ENCODE measurements around the gene ANKLE1. TPM values are rescaled to one million over a fixed set of nuclear protein-coding genes. Genes with fewer than 3 reads are reported as not detected.

ANKLE1 gene
- total and polyA plus RNA-seq, 2 donors (not counting 3 experiments of a cell fraction or from before 2014, with no cell fraction given), result 1.9 to 3.1 TPM

- peak; percentile 42 for FAIRE-seq
- peak within 1 kb of the TSS; percentile 65 to 84 (median 74) for H3K4me3 ChIP-seq (replicated peaks in 1 of 3; ENCODE audit: insufficient read depth in 1 of 3, low read depth in 1 of 3, low read length in 3 of 3)
- peak within 1 kb of the TSS; percentile 62 for H3K9ac ChIP-seq (replicated peaks; ENCODE audit: extremely low read depth, insufficient read depth, low read length)
- H2AFZ ChIP-seq (ENCODE audit: low read depth, low read length), result peak within 1 kb of the TSS; percentile 91
- no peaks in the 10 kb centered on the region for H3K9me1 ChIP-seq (replicated peaks; ENCODE audit: control insufficient read depth, extremely low read depth, insufficient read depth, low read length)
- H3K4me2 ChIP-seq (ENCODE audit: insufficient read depth, low read length), result peak within 1 kb of the TSS; percentile 81
- ChIA-PET POLR2A (no interaction called here), CTCF (no interaction called here)
- H3K4me1 ChIP-seq (ENCODE audit: control insufficient read depth, extremely low read depth, insufficient read depth, low read length), result peaks cover 28% of the 10 kb centered on the region
- dilution Hi-C loops (cut with MboI; ENCODE audit: extremely low pct_ligation_motif_present, low sequenced_read_pairs) (no loop called here), intact Hi-C loops (cut with micrococcal nuclease) (no loop called here)
- TF ChIP-seq POLR2AphosphoS5 (IDR thresholded peaks at IDR 0.05; ENCODE audit: insufficient read depth, low read depth, low read length) (peak; percentile 57), POLR2A (IDR thresholded peaks at IDR 0.05; ENCODE audit: low read depth, low read length) (no peak)
- H3K27ac ChIP-seq (ENCODE audit: insufficient read depth, low read depth, low read length), result peak within 1 kb of the TSS; percentile 58
- peaks cover 27% of the 10 kb centered on the region for H3K79me2 ChIP-seq (ENCODE audit: control insufficient read depth, insufficient read depth, low read length)
- no TSS peak for BruUV-seq (replicated peaks)
- no peaks in the 10 kb centered on the region for H3K9me3 ChIP-seq (replicated peaks; ENCODE audit: control insufficient read depth, insufficient read depth, low read length)
- H4K20me1 ChIP-seq (replicated peaks; ENCODE audit: control insufficient read depth, extremely low read depth, insufficient read depth, low read length), result no peaks in the 10 kb centered on the region
- H3K36me3 ChIP-seq (ENCODE audit: control insufficient read depth in 2 of 2, extremely low read depth in 1 of 2, insufficient read depth in 2 of 2, low read length in 2 of 2), result peaks cover 0 to 8% of the 10 kb centered on the region in 2 experiments
- H3K27me3 ChIP-seq (ENCODE audit: control insufficient read depth in 2 of 2, insufficient read depth in 2 of 2, low read length in 2 of 2), result no peaks in the 10 kb centered on the region
- no peak for DNase-seq (ENCODE audit: low read depth, low spot score)
These were observed 36.1 kb upstream of the ANKLE1 start, which contains the start of gene NR2F6 for GRCh38 chr19:17245535-17245984. Gene NR2F6 (minus strand): TSS chr19:17245919. CDS start chr19:17245220, 699 bp downstream.

- no peak for DNase-seq (ENCODE audit: low read depth, low spot score)
- ChIA-PET POLR2A (no interaction called here), CTCF (no interaction called here)
- H3K27me3 ChIP-seq (ENCODE audit: control insufficient read depth in 2 of 2, insufficient read depth in 2 of 2, low read length in 2 of 2), result no peaks in the 10 kb centered on the region
- H3K36me3 ChIP-seq (ENCODE audit: control insufficient read depth in 2 of 2, extremely low read depth in 1 of 2, insufficient read depth in 2 of 2, low read length in 2 of 2), result peaks cover 0 to 14% of the 10 kb centered on the region in 2 experiments
- no TSS peak for BruUV-seq (replicated peaks)
- peak overlapping the region in 2 of 3 experiments; percentile 39 to 49 for H3K4me3 ChIP-seq (replicated peaks in 1 of 3; ENCODE audit: insufficient read depth in 1 of 3, low read depth in 1 of 3, low read length in 3 of 3)
- no peaks in the 10 kb centered on the region for H4K20me1 ChIP-seq (replicated peaks; ENCODE audit: control insufficient read depth, extremely low read depth, insufficient read depth, low read length)
- peaks cover 27% of the 10 kb centered on the region for H3K79me2 ChIP-seq (ENCODE audit: control insufficient read depth, insufficient read depth, low read length)
- intact Hi-C loops (cut with micrococcal nuclease) (no loop called here), dilution Hi-C loops (cut with MboI; ENCODE audit: extremely low pct_ligation_motif_present, low sequenced_read_pairs) (no loop called here)
- TF ChIP-seq GATA2 (IDR thresholded peaks at IDR 0.05; ENCODE audit: insufficient read depth, insufficient read length, low read depth, low read length) (no peak), POLR2A (IDR thresholded peaks at IDR 0.05; ENCODE audit: low read depth, low read length) (no peak), POLR2AphosphoS5 (IDR thresholded peaks at IDR 0.05; ENCODE audit: insufficient read depth, low read depth, low read length) (no peak), MAX (IDR thresholded peaks at IDR 0.05; ENCODE audit: insufficient read depth, insufficient read length) (no peak), FOS (IDR thresholded peaks at IDR 0.05; ENCODE audit: borderline replicate concordance, insufficient read depth, low read length) (no peak), CTCF (IDR thresholded peaks at IDR 0.05; ENCODE audit: extremely low read depth in 1 of 2, insufficient read depth in 1 of 2, low read depth in 1 of 2, low read length in 2 of 2) (no peak), JUN (IDR thresholded peaks at IDR 0.05; ENCODE audit: borderline replicate concordance, insufficient read depth, insufficient read length, low read depth) (no peak), EZH2 (IDR thresholded peaks at IDR 0.05; ENCODE audit: borderline replicate concordance, low read depth, low read length, severe bottlenecking) (no peak), MYC (IDR thresholded peaks at IDR 0.05; ENCODE audit: low read depth, low read length) (no peak)
- peak overlapping the region; percentile 58 for H3K27ac ChIP-seq (ENCODE audit: insufficient read depth, low read depth, low read length)
- peak overlapping the region; percentile 62 for H3K9ac ChIP-seq (replicated peaks; ENCODE audit: extremely low read depth, insufficient read depth, low read length)
- H3K9me3 ChIP-seq (replicated peaks; ENCODE audit: control insufficient read depth, insufficient read depth, low read length), result no peaks in the 10 kb centered on the region
- peak; percentile 61 for FAIRE-seq
- peak overlapping the region; percentile 70 for H3K4me2 ChIP-seq (ENCODE audit: insufficient read depth, low read length)
- H3K4me1 ChIP-seq (ENCODE audit: control insufficient read depth, extremely low read depth, insufficient read depth, low read length), result peaks cover 28% of the 10 kb centered on the region
- no peaks in the 10 kb centered on the region for H3K9me1 ChIP-seq (replicated peaks; ENCODE audit: control insufficient read depth, extremely low read depth, insufficient read depth, low read length)
- H2AFZ ChIP-seq (ENCODE audit: low read depth, low read length), result peak overlapping the region; percentile 91
These were observed 34.8 kb upstream of the ANKLE1 start for GRCh38 chr19:17246681-17247425.
